Measurements from ENCODE around the gene CARD18. TPM values are rescaled to one million over a fixed set of nuclear protein-coding genes. Genes with fewer than 3 reads are reported as not detected.

The CARD18 gene
- total RNA-seq, 1 experiment from 2014 or later = not detected

GRCh38 chr11:105092256-105093239, 47.0 kb downstream of the CARD18 start:
- H3K9ac ChIP-seq (ENCODE audit: extremely low read depth, insufficient read length, low read length) = no peak overlapping the region
- no peaks in the 10 kb centered on the region for H3K4me1 ChIP-seq (ENCODE audit: insufficient read depth, low read length)
- no peaks in the 10 kb centered on the region; a peak in 1 of 5 replicates for H3K9me3 Mint-ChIP-seq
- no peak overlapping the region for H3K14ac ChIP-seq (ENCODE audit: insufficient read depth, low read length)
- H2BK15ac ChIP-seq (ENCODE audit: low read depth, low read length) = no peak overlapping the region
- WGBS (ENCODE audit: extremely low coverage, insufficient read length, low lambda C conversion rate) = no CpG with 5 or more reads among the region's 9 CpGs
- no peak overlapping the region for H4K5ac ChIP-seq (ENCODE audit: insufficient read length, low read depth, low read length)
- no peak overlapping the region for H3K27ac ChIP-seq (ENCODE audit: insufficient read length, low read depth, low read length)
- no peak overlapping the region for H2BK5ac ChIP-seq (ENCODE audit: insufficient read length, low read length)
- H3K23me2 ChIP-seq (ENCODE audit: insufficient read length, low read depth, low read length, poor library complexity, severe bottlenecking) = no peaks in the 10 kb centered on the region
- no peaks in the 10 kb centered on the region for H4K20me1 ChIP-seq (ENCODE audit: control insufficient read depth, insufficient read depth, insufficient read length)
- H3K4me3 Mint-ChIP-seq = no peak overlapping the region
- H2AFZ ChIP-seq (ENCODE audit: low read length) = no peak overlapping the region
- no peak overlapping the region for H2BK120ac ChIP-seq (ENCODE audit: low read depth, low read length, poor library complexity, severe bottlenecking)
- H3K36me3 Mint-ChIP-seq (ENCODE audit: insufficient read depth in 1 of 3, low read depth in 3 of 3) = no peaks in the 10 kb centered on the region; a peak in 1 of 7 replicates
- H3T11ph ChIP-seq (ENCODE audit: low read length) = no peak overlapping the region
- no peaks in the 10 kb centered on the region for H3K9me3 ChIP-seq (ENCODE audit: control insufficient read depth, low read depth, low read length)
- H3K27me3 ChIP-seq (ENCODE audit: insufficient read depth, low read length) = no peaks in the 10 kb centered on the region
- no peak overlapping the region for H3K4me2 ChIP-seq (ENCODE audit: insufficient read depth, insufficient read length, low read length)
- no peak overlapping the region for H3K27ac Mint-ChIP-seq
- no peak overlapping the region for H2BK20ac ChIP-seq (ENCODE audit: low read depth, low read length, poor library complexity, severe bottlenecking)
- no peak overlapping the region for H3K18ac ChIP-seq (ENCODE audit: insufficient read length, low read depth, low read length)
- H3K79me2 ChIP-seq (ENCODE audit: insufficient read depth, low read length) = no peaks in the 10 kb centered on the region; the same call in 1 of the 2 replicates
- H3K27me3 Mint-ChIP-seq (ENCODE audit: low read depth) = no peaks in the 10 kb centered on the region; the same call in 1 of the 2 replicates
- H4K91ac ChIP-seq (ENCODE audit: insufficient read length, low read depth, low read length) = no peak overlapping the region
- H3K23ac ChIP-seq (ENCODE audit: insufficient read length, low read depth, low read length) = no peak overlapping the region
- no peak overlapping the region for H3K56ac ChIP-seq (ENCODE audit: insufficient read length, low read depth, low read length)
- no peak for TF ChIP-seq CTCF (conservative IDR thresholded peaks at IDR 0.05)
- H3K4me1 Mint-ChIP-seq = 0 out of 4 replicates have a peak, but pooled peaks cover 0 to 5% of the 10 kb centered on the region in 2 experiments
- no peak for DNase-seq
- H4K8ac ChIP-seq (replicated peaks; ENCODE audit: insufficient read length, low read depth, low read length) = no peak overlapping the region
- H3K4ac ChIP-seq (ENCODE audit: low read depth, low read length) = no peak overlapping the region
- no peaks in the 10 kb centered on the region for H3K79me1 ChIP-seq (ENCODE audit: insufficient read depth, low read depth, low read length, poor library complexity, severe bottlenecking)
- no peak overlapping the region for H2AK5ac ChIP-seq (ENCODE audit: insufficient read length, low read length)
- no peak overlapping the region for H2BK12ac ChIP-seq (ENCODE audit: insufficient read length, low read depth, low read length)

Other genes starting within 250 kb of the CARD18 start
- not detected in 2 replicates for gene CASP12, start 241.3 kb downstream of the CARD18 start, total RNA-seq (2021)
- gene CASP4, start 171.2 kb downstream of the CARD18 start, total RNA-seq (2021) = not detected in 2 replicates
- not detected in 2 replicates for gene CASP5, start 116.6 kb downstream of the CARD18 start, total RNA-seq (2021)
- gene CASP1, start 104.6 kb downstream of the CARD18 start, total RNA-seq (2021) = not detected in 2 replicates
- not detected in 2 replicates for gene CARD16, start 94.4 kb downstream of the CARD18 start, total RNA-seq (2021)

All from H9 (cell line).